Esophagus (tissue), 2 donors: ENCODE results near the gene FKBP1B. TPM values are rescaled to one million over a fixed set of nuclear protein-coding genes. Genes with fewer than 3 reads are reported as not detected.
"Not testable (repeated sequence)": the region's sequence is repeated elsewhere in the genome, so short reads cannot be mapped to it uniquely, and the experiment has no call there.

Source experiments
- H3K27ac ChIP-seq, 2 donors: one replicate each; pipeline ENCODE4 v1.5.1; 2013; ENCODE audit warnings: low read depth in 2 of 2, mild to moderate bottlenecking in 2 of 2, inconsistent platforms in 1 of 2, low read length in 1 of 2, moderate library complexity in 1 of 2
- H3K27me3 ChIP-seq, 2 donors: one replicate each; pipeline ENCODE4 v1.6.1; 2013; ENCODE audit warnings: low read length in 2 of 2, control low read depth in 1 of 2, mild to moderate bottlenecking in 1 of 2; ENCODE audit not compliant: insufficient read depth in 2 of 2, control insufficient read depth in 1 of 2
- H3K36me3 ChIP-seq, 2 donors: one replicate each; pipeline ENCODE4 v1.6.1; 2013; ENCODE audit warnings: low read length in 1 of 2; ENCODE audit not compliant: control insufficient read depth in 2 of 2, insufficient read depth in 2 of 2
- H3K4me1 ChIP-seq, 2 donors: one replicate each; pipeline ENCODE4 v1.6.1; 2013; ENCODE audit warnings: low read length in 1 of 2; ENCODE audit not compliant: control insufficient read depth in 2 of 2, insufficient read depth in 2 of 2
- H3K4me3 ChIP-seq, 2 donors: one replicate each; pipeline ENCODE4 v1.5.1; 2013; ENCODE audit warnings: low read length in 2 of 2, mild to moderate bottlenecking in 2 of 2, low read depth in 1 of 2, moderate library complexity in 1 of 2
- H3K9me3 ChIP-seq, 2 donors: one replicate each; pipeline ENCODE4 v1.6.1; 2013; ENCODE audit warnings: mild to moderate bottlenecking in 2 of 2, low read depth in 1 of 2, low read length in 1 of 2, moderate library complexity in 1 of 2; ENCODE audit not compliant: control insufficient read depth in 2 of 2, insufficient read depth in 1 of 2
- WGBS, 2 donors: extraction: QIAGEN DNeasy Blood & Tissue Kit; methylation state at CpG; one replicate each; pipeline ENCODE4 v1.1.7; 2013; 5-methylcytosine and 5-hydroxymethylcytosine counted together
- polyA plus RNA-seq, 2 donors: library from polyadenylated mRNA; stranded (reverse); fragments of 200-250 nt; gene quantifications; one replicate each; pipeline ENCODE4 v1.2.3, GENCODE V29; 2013
- donor health status: healthy with polysubstance abuse.
- donor health status: Bipolar disorder and iron deficiency.

Gene FKBP1B
- polyA plus RNA-seq, 2 donors: 6.7 to 7.6 TPM

GRCh38 chr2:24014902-24015301, 34.6 kb upstream of the FKBP1B start:
- H3K36me3 ChIP-seq, H3K27me3 ChIP-seq, H3K9me3 ChIP-seq, H3K27ac ChIP-seq, H3K4me1 ChIP-seq, H3K4me3 ChIP-seq: not testable (repeated sequence)
- WGBS, 2 donors: 86 to 91% methylated on average over 6 of the region's 6 CpGs

- WGBS, 2 donors: 71 to 80% methylated on average over 11 of the region's 11 CpGs
- no peaks in the 10 kb centered on the region for H3K27me3 ChIP-seq
- no peak overlapping the region for H3K4me3 ChIP-seq
- no peaks in the 10 kb centered on the region for H3K4me1 ChIP-seq
- no peak overlapping the region for H3K27ac ChIP-seq
- no peaks in the 10 kb centered on the region for H3K9me3 ChIP-seq
- H3K36me3 ChIP-seq: no peaks in the 10 kb centered on the region
Observed at GRCh38 chr2:24015562-24016375, 33.8 kb upstream of the FKBP1B start.

GRCh38 chr2:24016376-24016761, 33.2 kb upstream of the FKBP1B start:
- WGBS, 2 donors: 80 to 82% methylated on average over 8 to 9 of the region's 9 CpGs
- no peaks in the 10 kb centered on the region for H3K27me3 ChIP-seq
- H3K9me3 ChIP-seq: no peaks in the 10 kb centered on the region
- no peaks in the 10 kb centered on the region for H3K4me1 ChIP-seq
- H3K4me3 ChIP-seq: no peak overlapping the region
- H3K36me3 ChIP-seq: no peaks in the 10 kb centered on the region
- H3K27ac ChIP-seq: no peak overlapping the region

- no peaks in the 10 kb centered on the region for H3K4me1 ChIP-seq
- 92% methylated on average over 35 of the region's 35 CpGs for WGBS, 2 donors
- H3K27ac ChIP-seq: no peak overlapping the region
- no peaks in the 10 kb centered on the region for H3K27me3 ChIP-seq
- no peak overlapping the region for H3K4me3 ChIP-seq
- no peaks in the 10 kb centered on the region for H3K36me3 ChIP-seq
- no peaks in the 10 kb centered on the region for H3K9me3 ChIP-seq
Observed at GRCh38 chr2:24016853-24017703, 32.5 kb upstream of the FKBP1B start.

GRCh38 chr2:24017711-24018110, 31.8 kb upstream of the FKBP1B start:
- WGBS, 2 donors: 82 to 85% methylated on average over 7 to 8 of the region's 8 CpGs

GRCh38 chr2:24018241-24018640, 31.3 kb upstream of the FKBP1B start:
- 81 to 85% methylated on average over 9 of the region's 9 CpGs for WGBS, 2 donors
- no peaks in the 10 kb centered on the region for H3K4me1 ChIP-seq
- peaks cover 2 to 6% of the 10 kb centered on the region in 2 donors for H3K36me3 ChIP-seq
- no peak overlapping the region for H3K27ac ChIP-seq
- no peaks in the 10 kb centered on the region for H3K9me3 ChIP-seq
- H3K4me3 ChIP-seq: no peak overlapping the region
- no peaks in the 10 kb centered on the region for H3K27me3 ChIP-seq

More at GRCh38 chr2:24017711-24018110, 31.8 kb upstream of the FKBP1B start:
- Histone ChIP-seq H3K9me3 (no peaks in the 10 kb centered on the region), H3K4me3 (no peak overlapping the region), H3K36me3 (peaks cover 0 to 2% of the 10 kb centered on the region in 2 donors), H3K27ac (no peak overlapping the region), H3K27me3 (no peaks in the 10 kb centered on the region), H3K4me1 (no peaks in the 10 kb centered on the region)

- Histone ChIP-seq H3K27ac (no peak overlapping the region), H3K9me3 (no peaks in the 10 kb centered on the region), H3K4me1 (no peaks in the 10 kb centered on the region), H3K27me3 (no peaks in the 10 kb centered on the region), H3K36me3 (peaks cover 2 to 14% of the 10 kb centered on the region in 2 donors), H3K4me3 (no peak overlapping the region)
- WGBS, 2 donors: 86 to 89% methylated on average over 5 of the region's 5 CpGs
Observed at GRCh38 chr2:24019729-24020128, 29.8 kb upstream of the FKBP1B start.

GRCh38 chr2:24020244-24020643, 29.3 kb upstream of the FKBP1B start:
- H3K4me1 ChIP-seq: no peaks in the 10 kb centered on the region
- peaks cover 2 to 19% of the 10 kb centered on the region in 2 donors for H3K36me3 ChIP-seq
- H3K27me3 ChIP-seq: no peaks in the 10 kb centered on the region
- H3K9me3 ChIP-seq: no peaks in the 10 kb centered on the region
- no peak overlapping the region for H3K4me3 ChIP-seq
- WGBS, 2 donors: 76 to 86% methylated on average over 4 of the region's 4 CpGs
- no peak overlapping the region for H3K27ac ChIP-seq

- peaks cover 2 to 21% of the 10 kb centered on the region in 2 donors for H3K36me3 ChIP-seq
- no peaks in the 10 kb centered on the region for H3K4me1 ChIP-seq
- H3K4me3 ChIP-seq: no peak overlapping the region
- no peaks in the 10 kb centered on the region for H3K27me3 ChIP-seq
- WGBS, 2 donors: 75 to 78% methylated on average over 19 of the region's 19 CpGs
- no peaks in the 10 kb centered on the region for H3K9me3 ChIP-seq
- H3K27ac ChIP-seq: no peak overlapping the region
Observed at GRCh38 chr2:24021122-24021998, 28.2 kb upstream of the FKBP1B start.
